Measurements from ENCODE around the gene MARCHF4.

The MARCHF4 gene

GRCh38 chr2:216412022-216412999, 40.0 kb upstream of the MARCHF4 start, which contains the start of gene SMARCAL1 (continued):
- no peak for TF ChIP-seq ZSCAN18 (tag by site-specific recombination; IDR thresholded peaks at IDR 0.05)
- no peak for TF ChIP-seq ZNF311 (tag by site-specific recombination; IDR thresholded peaks at IDR 0.05; ENCODE audit: borderline replicate concordance)
- TF ChIP-seq OVOL3 (tag by site-specific recombination; IDR thresholded peaks at IDR 0.05), result 0 out of 2 replicates have a peak, but pooled peaks have one; percentile 48
- TF ChIP-seq ZNF19 (tag by site-specific recombination; IDR thresholded peaks at IDR 0.05; ENCODE audit: low read depth), result no peak
- no peak for TF ChIP-seq ZNF670 (tag by site-specific recombination; IDR thresholded peaks at IDR 0.05; ENCODE audit: low read depth)
- TF ChIP-seq ZNF114 (tag by site-specific recombination; IDR thresholded peaks at IDR 0.05), result no peak
- peak; percentile 57; the same call in 1 of the 2 replicates for TF ChIP-seq ZNF580 (tag by site-specific recombination; IDR thresholded peaks at IDR 0.05)
- no peak for TF ChIP-seq ZNF664 (tag by site-specific recombination; IDR thresholded peaks at IDR 0.05)
- TF ChIP-seq ZNF555 (tag by site-specific recombination; conservative IDR thresholded peaks at IDR 0.05), result no peak
- TF ChIP-seq ZNF146 (tag by site-specific recombination; IDR thresholded peaks at IDR 0.05), result no peak

- TF ChIP-seq ZNF138 (tag by site-specific recombination; IDR thresholded peaks at IDR 0.05; ENCODE audit: borderline replicate concordance) (no peak), SP7 (tag by site-specific recombination; IDR thresholded peaks at IDR 0.05) (no peak), ZNF747 (tag by site-specific recombination; IDR thresholded peaks at IDR 0.05) (no peak), ZNF692 (tag by site-specific recombination; IDR thresholded peaks at IDR 0.05) (no peak), ZNF658 (tag by site-specific recombination; IDR thresholded peaks at IDR 0.05) (no peak), ZNF544 (tag by site-specific recombination; IDR thresholded peaks at IDR 0.05) (no peak), ZNF791 (tag by site-specific recombination; IDR thresholded peaks at IDR 0.05) (no peak), ZNF639 (tag by site-specific recombination; IDR thresholded peaks at IDR 0.05) (no peak), ZNF561 (tag by site-specific recombination; IDR thresholded peaks at IDR 0.05; ENCODE audit: borderline replicate concordance) (no peak), ZNF292 (tag by site-specific recombination; IDR thresholded peaks at IDR 0.05; ENCODE audit: borderline replicate concordance, low read depth) (no peak), ZNF416 (tag by site-specific recombination; IDR thresholded peaks at IDR 0.05) (no peak), ZBTB1 (tag by site-specific recombination; IDR thresholded peaks at IDR 0.05) (no peak), HOXD13 (CRISPR knock-in tag; IDR thresholded peaks at IDR 0.05; ENCODE audit: borderline replicate concordance) (no peak), ZNF530 (tag by site-specific recombination; IDR thresholded peaks at IDR 0.05; ENCODE audit: low read depth) (no peak), ZNF600 (tag by site-specific recombination; IDR thresholded peaks at IDR 0.05) (no peak), ZNF624 (tag by site-specific recombination; IDR thresholded peaks at IDR 0.05) (no peak), ZSCAN23 (tag by site-specific recombination; IDR thresholded peaks at IDR 0.05) (no peak), ZNF221 (tag by site-specific recombination; IDR thresholded peaks at IDR 0.05; ENCODE audit: borderline replicate concordance) (no peak), BCL11A (tag by site-specific recombination; IDR thresholded peaks at IDR 0.05; ENCODE audit: low read depth) (no peak)
- POLR2A ChIA-PET, result no interaction called here
- CTCF ChIA-PET, result interaction anchor here (1.3 kb wide), 1 partner anchor 9 kb away, joined by 3 read pairs; no protein-coding TSS in a partner anchor
- Histone ChIP-seq H3K9me3 (ENCODE audit: control insufficient read depth, insufficient read depth, low read depth, low read length) (no peaks in the 10 kb centered on the region), H3K36me3 (ENCODE audit: control insufficient read depth in 2 of 2, insufficient read depth in 1 of 2, low read length in 2 of 2) (peaks cover 0 to 12% of the 10 kb centered on the region in 2 experiments; a peak in 1 of 3 replicates), H3K4me1 (ENCODE audit: control insufficient read depth, insufficient read depth, low read length) (no peaks in the 10 kb centered on the region), H3K27ac (ENCODE audit: extremely low read depth, low read depth, low read length) (no peak overlapping the region), H3K4me3 (ENCODE audit: low read depth, low read length) (no peak overlapping the region)
These were observed 38.3 kb upstream of the MARCHF4 start for GRCh38 chr2:216410550-216410949.
